HUDEP-2 (cell line): ENCODE measurements around the gene TNFRSF25.
"Not testable (repeated sequence)": the region's sequence is repeated elsewhere in the genome, so short reads cannot be mapped to it uniquely, and the experiment has no call there.

Source experiments
- DNase-seq, 76 experiments: peaks; one replicate each; lab custom pipeline; 2025; ENCODE audit not compliant: unreplicated experiment in 76 of 76; lab: John Stamatoyannopoulos, UW

Gene TNFRSF25

DNA sequence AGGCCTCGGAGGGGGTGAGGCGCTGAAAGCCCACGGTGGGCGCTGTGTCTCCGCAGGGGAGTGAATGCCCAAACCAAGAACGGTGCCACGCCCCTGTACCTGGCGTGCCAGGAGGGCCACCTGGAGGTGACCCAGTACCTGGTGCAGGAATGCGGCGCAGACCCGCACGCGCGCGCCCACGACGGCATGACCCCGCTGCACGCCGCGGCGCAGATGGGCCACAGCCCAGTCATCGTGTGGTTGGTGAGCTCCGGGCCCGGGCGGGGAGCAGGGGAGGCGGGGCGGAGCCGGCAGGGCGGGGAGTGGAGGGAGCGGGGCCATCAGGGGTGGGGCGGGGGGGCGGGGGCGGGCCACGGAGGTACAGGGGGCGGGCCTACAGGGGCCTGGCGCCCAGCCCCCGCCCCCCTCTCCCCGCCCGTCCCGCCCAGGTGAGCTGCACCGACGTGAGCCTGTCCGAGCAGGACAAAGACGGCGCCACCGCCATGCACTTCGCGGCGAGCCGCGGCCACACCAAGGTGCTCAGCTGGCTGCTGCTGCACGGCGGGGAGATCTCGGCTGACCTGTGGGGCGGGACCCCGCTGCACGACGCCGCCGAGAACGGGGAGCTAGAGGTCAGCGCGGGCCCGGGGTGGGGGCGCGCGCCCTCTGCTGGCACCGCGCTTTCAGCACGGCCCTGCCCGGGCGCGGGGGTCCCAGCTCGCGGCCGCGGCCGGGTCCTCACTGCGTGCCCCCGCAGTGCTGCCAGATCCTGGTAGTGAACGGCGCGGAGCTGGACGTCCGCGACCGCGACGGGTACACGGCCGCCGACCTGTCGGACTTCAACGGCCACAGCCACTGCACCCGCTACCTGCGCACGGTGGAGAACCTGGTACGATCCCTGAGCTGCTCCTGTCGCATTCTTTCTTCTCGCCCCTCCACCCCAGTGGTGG is 25.5 kb downstream of the TNFRSF25 start:
- DNase-seq: peak in 57 of 76 experiments; percentile 11 to 81 (median 55)

- peak in 55 of 76 experiments; percentile 5 to 70 (median 42) for DNase-seq
Observed at GRCh38 chr1:6438047-6438525, 27.9 kb downstream of the TNFRSF25 start.

GRCh38 chr1:6437012-6437700 is 28.8 kb downstream of the TNFRSF25 start:
- peak in 14 of 76 experiments; percentile 6 to 37 (median 22) for DNase-seq

DNA sequence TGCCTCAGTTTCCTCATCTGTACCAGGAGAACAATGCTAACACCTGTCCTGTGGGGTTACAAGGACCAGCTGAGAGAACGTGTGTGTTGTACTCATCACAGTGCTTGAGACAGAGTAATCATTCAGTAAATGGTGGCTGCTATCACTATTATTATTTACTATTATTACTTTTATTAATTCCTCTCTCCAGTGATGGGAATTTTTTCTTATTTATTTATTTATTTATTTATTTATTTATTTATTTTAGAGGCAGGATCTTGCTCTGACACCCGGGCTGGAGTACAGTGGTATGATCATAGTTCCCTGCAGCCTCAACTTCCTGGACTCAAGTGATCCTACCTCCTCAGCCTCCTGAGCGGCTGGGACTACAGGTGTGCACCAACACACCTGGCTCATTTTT is 29.7 kb downstream of the TNFRSF25 start:
- not testable (repeated sequence) for DNase-seq

- no peak for DNase-seq
Observed at GRCh38 chr1:6435547-6435946, 30.4 kb downstream of the TNFRSF25 start.

DNA sequence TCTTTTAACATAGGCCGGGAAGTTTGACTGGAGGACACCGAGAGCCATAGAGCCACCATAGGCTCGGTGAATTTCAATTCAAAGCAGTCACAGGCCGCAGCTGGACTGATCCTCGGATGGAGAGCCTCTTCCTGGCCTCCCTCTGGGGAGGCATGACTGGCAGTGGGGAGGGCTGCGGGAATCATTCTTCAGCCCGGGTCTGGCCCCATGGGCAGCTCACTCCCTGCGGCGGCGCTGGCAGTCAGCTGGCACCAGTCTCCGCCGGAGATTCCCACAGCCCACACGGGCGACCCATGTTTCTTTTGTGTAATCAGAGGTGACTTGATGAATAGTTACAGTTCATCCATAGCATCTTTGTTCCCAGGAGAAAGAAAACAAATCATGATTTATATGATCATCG is 30.8 kb downstream of the TNFRSF25 start:
- no peak for DNase-seq

DNA sequence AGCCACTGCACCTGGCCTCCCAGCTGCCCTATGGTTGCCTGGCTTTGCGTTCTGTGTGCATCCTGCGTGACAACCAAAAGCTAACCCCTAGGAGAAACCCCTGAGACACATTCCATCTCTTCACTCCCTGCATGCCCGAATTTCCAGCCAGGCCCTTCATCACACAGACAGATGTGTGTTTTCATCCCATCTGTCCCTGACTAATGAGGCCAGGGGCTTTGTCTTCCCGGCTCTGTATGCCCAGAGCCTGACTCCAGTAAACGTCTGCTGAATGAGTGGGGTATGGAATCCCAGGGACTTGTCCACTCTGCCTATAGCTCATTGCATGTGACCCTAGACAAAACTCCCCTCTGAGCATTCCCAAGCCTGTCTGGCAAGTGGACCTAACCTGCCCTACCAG is 31.8 kb downstream of the TNFRSF25 start:
- no peak for DNase-seq

- not testable (repeated sequence) for DNase-seq
Observed at GRCh38 chr1:6431645-6432579, 34.1 kb downstream of the TNFRSF25 start.

DNA sequence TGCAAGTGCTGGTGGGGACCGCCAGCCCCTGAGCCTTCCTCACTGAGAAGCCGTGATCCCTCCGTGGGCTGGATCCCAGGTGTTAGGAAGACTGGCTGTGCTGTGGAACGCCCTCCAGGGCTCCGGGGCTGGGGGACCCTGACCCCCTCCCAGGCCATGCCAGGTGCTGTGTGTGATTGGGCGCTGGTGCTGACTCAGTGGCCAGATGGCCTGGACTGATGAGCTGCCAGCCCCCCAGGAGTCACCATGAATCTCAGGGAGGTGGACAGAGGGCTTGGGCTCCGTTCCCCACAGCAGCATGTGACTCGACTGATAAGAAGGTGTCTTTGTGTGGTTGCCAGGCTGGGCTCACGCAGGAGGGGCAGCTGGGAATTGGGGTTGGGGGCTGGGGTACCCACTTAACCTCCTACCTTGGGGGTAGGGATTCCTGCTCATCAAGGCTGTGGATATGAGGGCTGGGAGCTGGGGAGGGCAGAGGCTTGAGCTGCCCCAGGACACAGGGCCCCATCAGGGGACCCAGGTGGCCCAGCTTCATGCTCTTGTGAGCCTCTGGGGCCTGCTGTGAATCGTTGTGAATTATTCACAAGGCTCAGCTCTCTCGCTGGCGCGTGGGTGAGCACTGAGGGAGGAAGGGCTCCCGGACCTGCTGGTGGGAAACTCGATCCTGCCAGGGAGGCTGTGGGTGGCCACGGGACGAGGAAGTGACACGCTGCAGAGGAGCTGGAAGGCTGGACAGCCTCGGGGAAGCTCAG is 36.1 kb downstream of the TNFRSF25 start:
- peak in 49 of 76 experiments; percentile 7 to 66 (median 34) for DNase-seq

- not testable (repeated sequence) for DNase-seq
Observed at GRCh38 chr1:6428453-6428852, 37.5 kb downstream of the TNFRSF25 start.

- peak in 47 of 76 experiments; percentile 7 to 60 (median 37) for DNase-seq
Observed at GRCh38 chr1:6427441-6428390, 38.3 kb downstream of the TNFRSF25 start.

DNA sequence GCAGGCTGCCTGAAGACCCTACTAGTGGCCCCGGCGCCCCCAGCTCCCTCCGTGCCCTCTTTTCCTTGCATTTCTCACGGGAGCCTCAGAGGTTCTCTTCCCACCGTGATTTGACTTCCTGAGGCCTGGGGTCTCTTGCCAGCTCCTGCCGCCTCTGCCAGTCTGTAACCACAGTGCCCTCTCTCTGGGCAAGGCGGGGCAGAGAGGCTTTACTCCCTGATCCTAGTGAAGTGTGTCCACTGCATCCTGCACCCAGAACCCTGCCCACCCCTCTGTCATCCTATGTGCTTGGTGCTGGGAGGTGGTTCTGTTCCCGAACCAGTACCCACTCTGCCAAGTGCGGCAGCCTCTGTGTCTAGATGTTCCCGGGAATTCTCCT is 39.0 kb downstream of the TNFRSF25 start:
- no peak for DNase-seq

GRCh38 chr1:6426277-6426971 is 39.5 kb downstream of the TNFRSF25 start:
- peak in 42 of 76 experiments; percentile 12 to 59 (median 30) for DNase-seq

GRCh38 chr1:6425658-6426057 is 40.3 kb downstream of the TNFRSF25 start:
- DNase-seq: no peak

- DNase-seq: peak in 30 of 76 experiments; percentile 9 to 60 (median 26)
Observed at GRCh38 chr1:6424619-6425593, 41.1 kb downstream of the TNFRSF25 start, which contains the start of gene ESPN. Gene ESPN (plus strand): TSS chr1:6424776. CDS start chr1:6424956, 180 bp downstream.

GRCh38 chr1:6424000-6424565 is 41.9 kb downstream of the TNFRSF25 start:
- peak in 4 of 76 experiments; percentile 17 to 60 (median 27) for DNase-seq
